Left lung (tissue), 14 donors: Measurements from ENCODE around the gene CCDC122. TPM values are rescaled to one million over a fixed set of nuclear protein-coding genes. Genes with fewer than 3 reads are reported as not detected.

Experiments
- ATAC-seq: fragments of 200-7000 bp; cut with Tn5 transposase; one replicate; pipeline ENCODE4 v1.9.1; 2020; ENCODE audit warnings: moderate library complexity
- DNase-seq, 4 donors: peaks; one replicate each; pipeline ENCODE4 v3.0.0-alpha.2; 2013 to 2020
- H3K27ac ChIP-seq, 2 donors: fragments of 200-600 bp; sonication (generic) in 1 of 2; one replicate each; pipeline versions ENCODE4 v1.5.0 to v1.8.0; 2020 to 2021
- H3K27me3 ChIP-seq, 2 donors: fragments of 200-600 bp; sonication (generic) in 1 of 2; one replicate each; pipeline versions ENCODE4 v1.5.0 to v1.8.0; 2020 to 2021
- H3K36me3 ChIP-seq, 2 donors: fragments of 200-600 bp; sonication (generic) in 1 of 2; one replicate each; pipeline versions ENCODE4 v1.5.0 to v1.8.0; 2020 to 2021
- H3K4me1 ChIP-seq, 2 donors: fragments of 200-600 bp; one replicate each; pipeline ENCODE4 v1.8.0; 2021
- H3K4me3 ChIP-seq, 2 donors: fragments of 200-600 bp; sonication (generic) in 1 of 2; one replicate each; pipeline versions ENCODE4 v1.5.0 to v1.8.0; 2020 to 2021; ENCODE audit warnings: mild to moderate bottlenecking in 1 of 2
- H3K9me3 ChIP-seq, 2 donors: fragments of 200-600 bp; sonication (generic) in 1 of 2; one replicate each; pipeline versions ENCODE4 v1.5.0 to v1.8.0; 2020 to 2021
- intact Hi-C, 2 donors: fragments of 100-400 bp; cut with DNase I; formaldehyde crosslinking; loops; one replicate each; pipeline versions ENCODE4 v1.11.2 to v1.14.2; 2022
- long read RNA-seq, 12 donors: library from polyadenylated mRNA in 2 of 12; unstranded in 2 of 12; transcript quantifications; one replicate each; pipeline ENCODE4 v2.0.0 and lab custom pipeline, GENCODE V29; 2019 to 2026
- polyA plus RNA-seq, 6 donors: library from polyadenylated mRNA; unstranded; fragments of 120-200 nt; gene quantifications; one replicate each; pipeline ENCODE4 v1.2.1, GENCODE V29; 2013; ENCODE audit not compliant: insufficient read length in 6 of 6
- total RNA-seq, 2 donors: library from RNA; stranded (reverse); fragmentation: NEBNext Ultra II Directional; extraction: Animal tissue kit (Norgen Biotek cat#: 25700); gene quantifications; one replicate each; pipeline ENCODE4 v1.2.1, GENCODE V29; 2021
- TF ChIP-seq, protein P1 (sequence below), 2 donors: fragments of 200-600 bp; sonication (generic) in 1 of 2; IDR thresholded peaks; one replicate each; pipeline versions ENCODE4 v1.5.0 to v1.8.0; 2021; ENCODE audit warnings: antibody characterized with exemption in 2 of 2
- donor health status: DM: no; HTN: yes; CAD: no.
- donor health status: DM: no; HTN: no; CAD: no.

The CCDC122 gene
- total RNA-seq (10 to 100 TPM in 1 of 2 donors, 1 to 10 TPM in 1; 8.0 to 10.6 TPM), polyA plus RNA-seq (10 to 100 TPM in 1 of 6 donors, 1 to 10 TPM in 5; 5.3 to 11.6 (median 6.0) TPM)
- long read RNA-seq, donor 1 = 0 reads
- long read RNA-seq, donor 2 = 0 reads
- long read RNA-seq, donor 3 = 0 reads
- long read RNA-seq, donor 4, partial matches to known transcripts = 0 of 2 reads
- long read RNA-seq, donor 4, other reads (novel, unspliced or antisense) = 2 of 2 reads
- long read RNA-seq, donor 5, partial matches to known transcripts = 0 of 1 reads
- long read RNA-seq, donor 5, other reads (novel, unspliced or antisense) = 0 of 1 reads
- long read RNA-seq, donor 6, partial matches to known transcripts = 0 of 2 reads
- long read RNA-seq, donor 6, other reads (novel, unspliced or antisense) = 0 of 2 reads
- long read RNA-seq, donor 7 = 0 reads
- long read RNA-seq, donor 8 = 0 reads
- long read RNA-seq, donor 9 = 0 reads
- long read RNA-seq, donor 10, partial matches to known transcripts = 0 of 1 reads
- long read RNA-seq, donor 10, other reads (novel, unspliced or antisense) = 1 of 1 reads
- long read RNA-seq, donor 11 = 0 reads
- long read RNA-seq, donor 12 = 0 reads

DNA sequence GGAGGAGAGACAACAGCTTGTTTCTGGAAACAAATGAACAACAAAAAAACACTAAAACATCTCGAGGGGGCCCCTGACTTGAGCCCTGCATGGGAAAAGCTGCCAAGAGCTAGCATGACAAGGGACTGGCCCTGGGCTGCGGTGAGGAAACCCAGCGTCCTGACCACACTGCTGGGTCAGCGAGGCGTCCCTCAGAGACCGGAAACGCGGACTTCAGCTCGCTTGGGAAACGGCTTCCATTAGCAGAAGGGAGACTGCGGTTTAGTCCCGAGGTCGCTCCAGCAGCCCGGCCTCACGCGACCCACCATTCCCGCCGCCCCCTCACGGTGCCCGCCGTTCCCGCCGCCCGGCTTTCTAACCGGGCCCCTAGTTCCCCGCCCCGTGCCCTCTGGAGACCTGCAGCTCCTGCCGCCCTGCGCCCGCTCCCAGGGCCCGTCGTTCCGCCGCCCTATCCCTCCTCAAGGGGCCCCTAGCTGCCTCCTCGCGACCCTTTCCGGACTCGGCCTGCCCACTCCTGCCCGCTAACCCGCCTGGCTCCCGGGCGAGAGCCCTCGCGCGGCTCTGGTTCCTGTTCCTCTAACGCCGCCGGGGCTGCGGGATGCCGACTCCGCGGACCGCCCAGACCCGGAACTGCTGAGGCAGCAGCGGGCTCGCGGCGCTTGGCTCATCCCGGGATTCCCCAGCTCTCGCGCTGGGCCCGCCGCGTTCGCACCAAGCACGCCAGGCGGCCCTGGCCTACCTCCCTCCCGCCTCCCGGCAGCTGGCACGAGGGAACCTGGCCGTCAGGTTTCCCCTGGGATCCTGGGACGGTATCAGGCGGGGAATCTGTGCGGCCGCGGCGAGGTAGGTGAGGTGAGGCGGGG lies at the start of gene CCDC122:
Gene CCDC122 (minus strand): TSS at position 849 of the 863 bp plus-strand sequence. CDS start 10,364 bp downstream, outside the sequence.
- Histone ChIP-seq H3K4me1 (peaks cover 6 to 44% of the 10 kb centered on the region in 2 donors), H3K9me3 (no peaks in the 10 kb centered on the region), H3K4me3 (peak within 1 kb of the TSS; percentile 66), H3K36me3 (no peaks in the 10 kb centered on the region), H3K27me3 (no peaks in the 10 kb centered on the region), H3K27ac (peak within 1 kb of the TSS; percentile 96 to 99)
- peak; percentile 88 for ATAC-seq
- DNase-seq = peak; percentile 80 to 99 (median 88)
- TF ChIP-seq, protein P1, sequence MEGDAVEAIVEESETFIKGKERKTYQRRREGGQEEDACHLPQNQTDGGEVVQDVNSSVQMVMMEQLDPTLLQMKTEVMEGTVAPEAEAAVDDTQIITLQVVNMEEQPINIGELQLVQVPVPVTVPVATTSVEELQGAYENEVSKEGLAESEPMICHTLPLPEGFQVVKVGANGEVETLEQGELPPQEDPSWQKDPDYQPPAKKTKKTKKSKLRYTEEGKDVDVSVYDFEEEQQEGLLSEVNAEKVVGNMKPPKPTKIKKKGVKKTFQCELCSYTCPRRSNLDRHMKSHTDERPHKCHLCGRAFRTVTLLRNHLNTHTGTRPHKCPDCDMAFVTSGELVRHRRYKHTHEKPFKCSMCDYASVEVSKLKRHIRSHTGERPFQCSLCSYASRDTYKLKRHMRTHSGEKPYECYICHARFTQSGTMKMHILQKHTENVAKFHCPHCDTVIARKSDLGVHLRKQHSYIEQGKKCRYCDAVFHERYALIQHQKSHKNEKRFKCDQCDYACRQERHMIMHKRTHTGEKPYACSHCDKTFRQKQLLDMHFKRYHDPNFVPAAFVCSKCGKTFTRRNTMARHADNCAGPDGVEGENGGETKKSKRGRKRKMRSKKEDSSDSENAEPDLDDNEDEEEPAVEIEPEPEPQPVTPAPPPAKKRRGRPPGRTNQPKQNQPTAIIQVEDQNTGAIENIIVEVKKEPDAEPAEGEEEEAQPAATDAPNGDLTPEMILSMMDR (IDR thresholded peaks at IDR 0.05) = no peak
- intact Hi-C loops = loop anchor here in 1 of 2 donors (10.0 kb wide), 1 partner anchor 784 kb away; no protein-coding TSS in a partner anchor

DNA sequence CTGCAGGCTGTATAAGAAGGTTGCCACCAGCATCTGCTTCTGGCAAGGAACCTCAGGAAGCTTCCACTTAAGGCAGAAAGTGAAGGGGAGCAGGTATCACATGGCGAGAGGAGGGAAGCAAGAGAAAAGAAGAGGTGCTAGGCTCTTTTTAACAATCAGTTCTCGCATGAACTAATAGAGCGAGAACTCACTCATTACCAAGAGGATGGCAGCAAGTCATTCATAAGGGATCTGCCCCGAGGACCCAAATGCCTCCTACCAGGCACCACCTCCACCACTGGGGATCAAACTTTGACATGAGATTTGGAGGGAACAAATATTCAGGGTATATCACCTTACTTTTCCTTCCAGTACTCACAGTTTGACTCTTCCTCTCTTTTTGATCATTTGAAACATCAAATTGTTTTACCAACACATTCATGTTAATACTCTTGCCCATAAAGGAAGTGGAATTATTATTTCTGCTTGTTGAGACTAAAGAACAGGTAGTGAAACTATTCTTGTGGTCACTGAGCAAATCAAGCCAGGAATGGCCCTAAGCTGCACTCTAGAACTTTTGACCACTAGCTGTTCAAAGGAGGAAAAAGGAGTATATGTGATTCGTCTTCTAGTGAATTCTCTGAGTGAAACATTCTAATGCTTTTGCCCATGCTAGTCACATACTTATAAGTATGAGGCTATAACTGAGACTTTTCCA lies 45.2 kb upstream of the CCDC122 start:
- intact Hi-C loops = no loop called here
- Histone ChIP-seq H3K9me3 (no peaks in the 10 kb centered on the region), H3K27ac (no peak overlapping the region), H3K4me1 (no peaks in the 10 kb centered on the region), H3K36me3 (no peaks in the 10 kb centered on the region), H3K4me3 (no peak overlapping the region), H3K27me3 (peaks cover 8 to 51% of the 10 kb centered on the region in 2 donors)
- TF ChIP-seq, protein P1 (IDR thresholded peaks at IDR 0.05) = no peak
- no peak for DNase-seq
- ATAC-seq = peak; percentile 18

GRCh38 chr13:43920965-43921674 lies 41.6 kb upstream of the CCDC122 start:
- DNase-seq (no peak), ATAC-seq (no peak)
- peaks cover 8 to 57% of the 10 kb centered on the region in 2 donors for H3K27me3 ChIP-seq
- no peak overlapping the region for H3K27ac ChIP-seq
- H3K4me1 ChIP-seq = no peaks in the 10 kb centered on the region
- no peaks in the 10 kb centered on the region for H3K36me3 ChIP-seq
- H3K4me3 ChIP-seq = no peak overlapping the region
- TF ChIP-seq, protein P1 (IDR thresholded peaks at IDR 0.05) = no peak
- intact Hi-C loops = no loop called here
- no peaks in the 10 kb centered on the region for H3K9me3 ChIP-seq

DNA sequence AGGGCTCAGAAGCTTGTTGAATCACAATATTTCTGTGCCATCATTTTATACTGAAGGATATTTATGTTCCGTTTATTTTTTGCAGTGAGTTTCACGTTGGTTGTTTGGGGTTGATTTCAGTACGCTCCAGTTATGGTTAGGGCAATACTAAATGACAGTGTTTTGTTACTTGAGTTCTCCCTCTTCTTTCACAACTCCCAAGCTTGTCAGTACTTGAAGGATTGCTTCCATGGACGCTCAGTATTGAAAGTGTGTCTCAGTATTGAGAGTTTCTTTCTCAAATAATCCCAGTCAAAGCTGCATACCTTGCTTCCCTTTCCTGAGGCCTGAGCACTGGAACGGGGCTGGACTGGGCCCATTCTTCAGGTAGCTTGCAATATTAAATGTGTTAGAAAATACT lies 39.1 kb upstream of the CCDC122 start:
- no peaks in the 10 kb centered on the region for H3K36me3 ChIP-seq
- ATAC-seq (no peak), DNase-seq (no peak)
- no peak overlapping the region for H3K4me3 ChIP-seq
- H3K27ac ChIP-seq = no peak overlapping the region
- H3K4me1 ChIP-seq = no peaks in the 10 kb centered on the region
- no peaks in the 10 kb centered on the region for H3K9me3 ChIP-seq
- TF ChIP-seq, protein P1 (IDR thresholded peaks at IDR 0.05) = no peak
- H3K27me3 ChIP-seq = peaks cover 8 to 42% of the 10 kb centered on the region in 2 donors
- intact Hi-C loops = no loop called here
